Left forelimb (tissue), 1 donor: ENCODE results near the gene LOXHD1.

ENCODE experiments used
- DNase-seq: peaks from one replicate; pipeline ENCODE4 v3.0.0-alpha.2; 2018; ENCODE audit warnings: low spot score

Gene LOXHD1

GRCh38 chr18:46657115-46657955 lies at the start of gene LOXHD1:
TSS of gene LOXHD1 (minus strand) at chr18:46657220. CDS start at chr18:46657033, 187 bp downstream.
- no peak for DNase-seq

DNA sequence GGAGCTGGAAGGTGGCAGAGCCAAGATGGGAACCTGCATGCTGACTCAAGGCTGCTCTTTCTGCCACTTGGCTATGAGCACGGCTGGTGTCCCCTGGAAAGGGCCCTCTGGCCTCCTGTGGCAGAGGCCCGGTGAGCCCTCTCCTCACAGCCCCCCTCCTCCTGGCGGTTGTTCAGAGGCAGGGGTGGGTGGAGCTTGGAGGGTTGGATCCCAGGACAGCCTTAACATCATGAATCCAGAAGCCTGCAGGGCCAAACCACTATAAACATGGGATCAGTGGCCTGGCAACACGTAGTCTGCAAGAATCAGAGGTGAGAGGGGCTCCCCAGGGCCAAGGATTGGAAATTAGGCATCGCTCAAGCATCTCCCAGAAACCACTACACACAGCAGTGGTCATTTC lies 48.5 kb upstream of the LOXHD1 start:
- DNase-seq, result no peak

DNA sequence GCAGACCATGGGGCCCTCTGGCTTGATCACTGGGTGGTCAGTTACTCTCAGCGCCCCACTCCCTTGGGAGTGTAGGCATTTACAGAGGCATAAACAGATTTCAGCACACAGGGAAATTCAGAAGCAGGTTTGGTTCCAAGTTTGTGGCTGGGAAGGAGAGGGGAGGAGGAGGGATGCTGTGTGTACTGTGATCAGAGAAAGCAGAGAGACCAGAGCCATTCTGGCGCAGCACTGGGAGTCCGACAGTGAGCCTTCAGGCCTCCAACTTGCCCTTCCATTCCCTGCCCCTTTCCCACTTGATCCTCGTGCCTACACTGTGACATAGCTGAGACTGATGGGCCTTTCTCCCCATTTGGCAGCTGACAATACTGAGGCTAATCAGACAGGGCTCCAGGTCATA lies 47.8 kb upstream of the LOXHD1 start:
- no peak for DNase-seq

DNA sequence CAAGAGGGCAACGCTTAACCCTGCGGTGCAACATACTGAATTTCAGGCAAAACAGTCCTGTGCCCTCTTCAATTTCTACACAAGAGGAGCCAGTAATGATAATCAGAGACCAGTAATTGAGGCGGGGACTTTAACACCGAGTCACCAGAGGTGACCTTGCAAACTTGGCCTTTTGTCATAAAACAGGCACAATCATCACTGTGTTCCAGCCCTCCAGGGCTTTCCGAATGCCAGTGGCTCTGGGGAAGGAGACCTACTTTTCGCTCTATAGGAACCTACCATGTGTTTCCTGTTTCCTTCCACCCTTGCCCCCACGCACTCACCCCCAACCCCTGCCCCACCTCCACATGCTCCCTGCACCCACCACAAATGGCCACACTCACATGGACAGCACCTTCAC lies 47.2 kb upstream of the LOXHD1 start:
- no peak for DNase-seq

DNA sequence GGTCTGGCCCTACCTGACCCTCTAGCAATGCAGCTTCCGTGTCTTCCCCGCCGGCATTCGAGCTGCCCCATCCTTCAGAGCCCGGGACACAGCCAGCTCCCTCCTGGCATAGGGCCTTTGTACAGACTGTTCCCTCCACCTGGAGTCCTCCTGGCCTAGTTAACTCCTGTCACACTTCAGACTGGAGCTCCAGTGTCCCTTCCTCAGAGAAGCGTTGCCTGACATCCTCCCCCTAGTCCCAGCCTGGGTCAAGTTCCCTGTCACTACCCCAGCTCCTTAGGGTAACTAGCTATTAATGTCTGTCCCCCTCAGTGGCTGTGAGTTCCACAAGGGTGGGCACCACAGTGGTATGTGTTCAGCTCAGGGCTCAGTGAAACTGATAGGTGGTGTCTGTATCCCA lies 45.5 kb upstream of the LOXHD1 start:
- DNase-seq, result no peak

- no peak for DNase-seq
Measured at GRCh38 chr18:46700066-46700824, 43.2 kb upstream of the LOXHD1 start.

GRCh38 chr18:46696702-46697101 lies 39.7 kb upstream of the LOXHD1 start:
- no peak for DNase-seq

GRCh38 chr18:46696268-46696667 lies 39.2 kb upstream of the LOXHD1 start:
- DNase-seq, result no peak

GRCh38 chr18:46693996-46694395 lies 37.0 kb upstream of the LOXHD1 start:
- DNase-seq, result no peak

GRCh38 chr18:46688853-46689525 lies 32.0 kb upstream of the LOXHD1 start:
- no peak for DNase-seq

DNA sequence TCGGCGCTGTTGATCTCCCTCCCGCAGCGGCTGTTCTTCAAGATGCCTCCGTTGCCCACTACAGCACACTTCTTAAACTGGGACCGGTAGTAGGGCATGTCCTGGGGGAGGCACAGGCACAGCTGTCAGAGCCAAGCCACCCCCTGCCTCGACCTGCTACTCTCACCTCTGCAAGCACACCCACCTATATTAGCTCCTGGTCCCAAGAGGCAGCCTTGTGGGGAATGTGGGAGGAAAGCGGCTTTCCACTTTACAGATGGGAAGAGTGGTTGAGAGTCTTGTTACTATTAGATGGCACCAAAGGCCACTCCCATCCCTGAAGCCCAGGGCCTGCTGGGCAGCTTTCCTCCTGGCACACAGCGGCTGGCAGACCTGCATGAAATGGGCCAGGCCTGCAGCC lies 29.2 kb upstream of the LOXHD1 start:
- DNase-seq, result no peak

DNA sequence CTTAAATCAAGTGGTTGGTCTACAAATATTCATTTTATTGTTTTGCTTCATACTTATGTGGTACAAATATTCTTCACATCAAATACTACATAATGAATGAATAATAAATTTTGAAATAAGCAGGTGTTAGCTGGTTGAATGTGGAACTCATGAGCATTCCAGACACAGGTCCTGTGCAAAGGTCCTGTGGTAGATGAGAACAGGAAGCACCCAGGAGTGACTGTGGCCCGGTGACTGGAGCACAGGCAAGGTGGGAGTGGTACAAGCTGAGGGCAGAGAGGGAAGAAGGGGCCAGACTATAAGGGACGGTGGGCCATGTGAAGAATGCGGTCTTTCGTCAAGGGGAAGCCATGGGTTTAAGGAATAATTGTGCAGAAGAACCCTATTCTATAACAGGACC lies 26.2 kb upstream of the LOXHD1 start:
- no peak for DNase-seq

DNA sequence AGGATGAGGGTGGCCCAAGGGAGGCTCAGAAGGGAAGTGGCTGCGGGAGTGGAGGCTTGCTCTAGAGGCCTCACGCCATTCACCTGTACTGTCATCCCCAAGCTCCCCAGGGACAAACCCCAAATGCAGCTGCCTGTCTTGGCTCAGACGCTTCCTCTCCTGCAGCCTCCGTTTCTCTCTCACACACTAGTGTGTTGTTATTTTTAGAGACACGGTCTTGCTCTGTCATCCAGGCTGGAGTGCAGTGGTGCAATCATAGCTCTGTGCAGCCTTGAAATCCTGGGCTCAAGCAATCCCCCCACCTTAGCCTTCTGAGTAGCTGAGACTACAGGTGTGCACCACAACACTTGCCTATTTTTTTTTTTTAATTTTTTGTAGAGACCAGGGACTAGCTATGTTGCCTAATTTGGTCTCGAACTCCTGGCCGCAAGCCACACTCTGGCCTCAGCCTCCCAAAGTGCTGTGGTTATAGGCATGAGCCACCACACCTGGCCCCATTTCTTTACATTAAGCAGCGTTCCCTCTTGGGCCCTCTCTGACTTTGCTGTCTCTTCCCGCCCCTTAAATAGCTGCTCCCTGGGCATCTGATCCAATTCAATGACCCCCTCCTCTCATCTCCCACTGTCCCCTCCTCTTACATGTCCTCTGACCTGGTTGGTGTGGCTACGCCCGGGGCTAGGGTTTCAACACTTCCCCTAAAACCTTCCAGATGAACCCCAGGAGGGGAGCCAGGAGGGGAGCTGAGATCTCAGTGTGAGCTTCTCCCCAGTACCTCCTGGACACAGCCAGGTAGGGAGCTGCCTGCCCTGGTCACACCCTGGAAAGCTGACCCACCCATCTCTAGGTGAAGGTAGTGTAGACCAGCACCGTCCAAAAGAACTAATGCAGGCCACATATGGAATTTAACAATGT lies 24.0 kb upstream of the LOXHD1 start:
- no peak for DNase-seq

DNA sequence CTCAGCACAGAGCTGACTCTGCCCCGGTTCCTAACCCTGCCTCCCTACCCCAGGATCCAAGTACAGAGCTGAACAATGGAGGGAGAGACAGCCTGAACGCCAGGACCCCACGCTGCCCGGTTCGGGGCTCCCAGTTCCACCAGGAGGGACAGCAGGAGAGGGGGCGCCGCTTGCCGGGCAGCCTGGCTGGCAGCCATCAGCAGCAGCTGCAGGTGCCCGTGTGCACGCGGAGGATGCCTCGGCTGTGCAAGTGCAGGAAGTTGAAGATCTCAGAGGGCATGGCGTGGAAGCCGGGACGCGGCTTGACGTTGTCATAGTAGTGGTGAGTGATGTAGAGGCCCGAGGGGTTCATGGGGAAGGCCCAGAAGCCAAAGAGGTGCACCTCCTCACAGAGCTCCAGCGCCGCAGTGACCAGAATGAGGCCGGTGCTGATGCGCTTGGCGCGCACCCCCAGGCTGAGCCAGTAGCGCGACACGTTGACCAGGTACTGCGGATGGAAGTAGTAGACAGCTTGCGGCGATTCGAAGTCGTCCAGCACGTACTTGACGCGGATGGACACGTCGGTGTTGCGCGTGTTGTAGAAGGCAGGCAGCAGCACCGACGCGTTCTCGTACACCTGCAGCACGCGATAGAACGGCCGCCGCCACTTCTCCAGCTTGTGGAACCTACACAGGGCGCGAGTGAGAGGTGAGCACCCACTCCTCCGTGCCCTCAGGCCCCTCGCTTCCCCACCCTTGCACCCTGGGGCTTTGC lies 23.0 kb upstream of the LOXHD1 start:
- DNase-seq, result no peak

- DNase-seq, result no peak
Measured at GRCh38 chr18:46678785-46679399, 21.9 kb upstream of the LOXHD1 start.

GRCh38 chr18:46678041-46678440 lies 21.0 kb upstream of the LOXHD1 start:
- no peak for DNase-seq

- DNase-seq, result no peak
Measured at GRCh38 chr18:46677611-46678010, 20.6 kb upstream of the LOXHD1 start.

DNA sequence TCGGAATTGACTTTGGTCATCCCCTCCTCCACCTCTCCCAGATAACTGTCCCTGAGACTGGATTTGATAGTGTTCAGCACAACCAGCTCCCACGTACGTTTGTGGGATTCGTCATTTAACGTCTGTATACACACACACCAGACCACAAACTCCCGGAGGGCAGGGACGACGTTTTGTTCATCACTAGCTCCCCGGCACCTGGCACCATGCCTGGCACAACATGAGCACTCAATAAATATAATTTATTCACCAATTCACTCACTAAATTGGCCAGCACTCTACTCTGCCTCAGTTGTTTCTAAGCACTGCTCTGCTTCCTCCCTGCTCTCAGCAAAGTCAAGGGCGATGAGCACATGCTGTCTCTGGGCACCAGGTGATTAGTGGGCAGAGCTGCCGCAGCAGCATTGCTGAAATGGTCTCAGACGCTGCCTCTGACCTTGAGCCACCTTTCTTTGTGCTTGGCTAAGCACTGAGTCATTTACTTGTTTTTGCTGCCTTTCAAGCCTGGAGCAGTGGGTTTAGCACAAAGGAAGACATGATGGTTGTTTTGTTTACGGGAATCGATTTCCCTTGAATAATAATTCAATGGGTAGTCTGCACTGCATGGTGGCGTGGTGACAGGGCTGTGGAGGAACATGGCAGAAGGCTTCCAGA lies 19.3 kb upstream of the LOXHD1 start:
- DNase-seq, result no peak

DNA sequence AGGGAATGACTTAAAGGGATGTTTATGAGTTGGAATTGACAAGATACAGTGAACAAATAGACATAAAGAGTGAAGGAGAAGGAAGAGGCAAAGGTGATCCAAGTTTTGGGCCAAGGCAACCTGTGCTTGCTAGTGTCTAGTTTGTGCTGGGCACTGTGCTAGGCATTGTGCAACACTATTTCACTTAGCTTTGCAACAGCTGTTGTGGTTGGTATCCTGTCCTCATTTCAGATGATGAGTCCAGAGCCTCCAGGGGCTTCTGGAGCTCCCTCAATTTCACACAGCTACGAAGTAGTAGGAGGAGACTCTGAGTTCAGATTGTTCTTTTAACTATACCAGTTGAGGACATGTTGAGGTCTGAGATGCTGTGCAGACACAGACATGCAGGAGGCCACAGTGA lies 18.1 kb upstream of the LOXHD1 start:
- no peak for DNase-seq
